ENCODE data around the gene CENPX.

- no peak for TF ChIP-seq CTCF (CRISPR knock-in tag; IDR thresholded peaks at IDR 0.05)
- no peak for TF ChIP-seq RFX5 (IDR thresholded peaks at IDR 0.05; ENCODE audit: low read depth, low read length)
- no peak for TF ChIP-seq ZNF446 (CRISPR knock-in tag; IDR thresholded peaks at IDR 0.05)
- no peak for TF ChIP-seq GMEB1 (CRISPR knock-in tag; IDR thresholded peaks at IDR 0.05; ENCODE audit: borderline replicate concordance)
- TF ChIP-seq ZNF12 (CRISPR knock-in tag; IDR thresholded peaks at IDR 0.05): no peak
- no peak for TF ChIP-seq STAG1 (CRISPR knock-in tag; IDR thresholded peaks at IDR 0.05)
- no peak for TF ChIP-seq PRDM4 (CRISPR knock-in tag; IDR thresholded peaks at IDR 0.05; ENCODE audit: borderline replicate concordance)
- no peak for TF ChIP-seq CHCHD3 (CRISPR knock-in tag; IDR thresholded peaks at IDR 0.05)
Observed at GRCh38 chr17:82020572-82021106, 2.0 kb downstream of the CENPX start.

All from HepG2 (cell line).